ENCODE data around the gene HERC6.
"Not testable (repeated sequence)": the region's sequence is repeated elsewhere in the genome, so short reads cannot be mapped to it uniquely, and the experiment has no call there.

Gene HERC6

DNA sequence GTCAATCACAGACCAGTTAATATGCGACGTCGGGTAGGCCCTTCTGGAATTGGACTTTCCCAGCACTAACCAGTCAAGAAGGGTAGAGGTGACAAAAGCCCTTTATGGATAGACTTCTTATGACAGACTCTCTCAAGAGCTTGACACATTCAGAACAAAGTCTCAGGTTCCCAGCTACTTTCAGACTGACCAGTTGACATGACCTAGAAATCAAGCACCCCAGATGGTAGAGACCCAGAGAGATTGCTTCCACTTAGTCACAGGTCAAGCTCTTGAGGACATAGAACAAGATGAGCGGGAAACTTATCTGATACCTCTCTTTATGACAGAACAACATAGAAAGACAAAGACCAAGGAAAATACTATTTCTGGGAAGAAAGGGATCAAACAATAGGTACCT lies 21.4 kb upstream of the HERC6 start:
- H3K4me1 ChIP-seq (ENCODE audit: insufficient read depth, low read length), result no peaks in the 10 kb centered on the region
- H3K27me3 ChIP-seq (ENCODE audit: control insufficient read depth in 1 of 2, insufficient read depth in 2 of 2, low read length in 2 of 2), result no peaks in the 10 kb centered on the region
- H3K4me3 ChIP-seq (ENCODE audit: low read depth in 1 of 2, low read length in 2 of 2), result no peak overlapping the region
- no peak overlapping the region for H3K27ac ChIP-seq (ENCODE audit: low read depth, low read length)
- no peaks in the 10 kb centered on the region for H3K36me3 ChIP-seq (ENCODE audit: insufficient read depth, low read length)
- no peaks in the 10 kb centered on the region for H3K9me3 ChIP-seq (ENCODE audit: low read length)
- no peak overlapping the region for H3K9ac ChIP-seq (ENCODE audit: low read length)

DNA sequence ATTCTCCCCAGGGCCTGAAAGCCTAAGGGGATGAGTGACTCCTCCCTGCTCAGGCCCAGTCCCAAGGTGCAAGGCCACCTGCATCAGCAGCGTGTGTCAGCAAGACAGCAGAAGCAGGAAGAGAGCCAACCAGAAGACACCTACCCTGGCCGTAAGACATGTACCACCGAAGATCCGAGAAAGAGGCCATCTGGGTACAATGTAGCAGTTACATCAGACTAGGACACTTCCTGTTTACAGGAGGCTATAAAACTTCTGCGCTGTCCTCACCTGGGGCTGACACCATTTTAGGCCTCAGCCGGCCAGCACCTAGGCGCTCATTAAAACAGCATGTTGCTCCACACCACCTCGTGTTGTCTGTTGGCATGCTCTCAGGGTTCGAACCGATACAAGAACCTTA lies 19.1 kb upstream of the HERC6 start:
- Histone ChIP-seq H3K36me3 (ENCODE audit: insufficient read depth, low read length) (no peaks in the 10 kb centered on the region), H3K27me3 (ENCODE audit: control insufficient read depth in 1 of 2, insufficient read depth in 2 of 2, low read length in 2 of 2) (no peaks in the 10 kb centered on the region), H3K9ac (ENCODE audit: low read length) (no peak overlapping the region), H3K9me3 (ENCODE audit: low read length) (no peaks in the 10 kb centered on the region), H3K4me1 (ENCODE audit: insufficient read depth, low read length) (no peaks in the 10 kb centered on the region), H3K4me3 (ENCODE audit: low read depth in 1 of 2, low read length in 2 of 2) (no peak overlapping the region), H3K27ac (ENCODE audit: low read depth, low read length) (no peak overlapping the region)

DNA sequence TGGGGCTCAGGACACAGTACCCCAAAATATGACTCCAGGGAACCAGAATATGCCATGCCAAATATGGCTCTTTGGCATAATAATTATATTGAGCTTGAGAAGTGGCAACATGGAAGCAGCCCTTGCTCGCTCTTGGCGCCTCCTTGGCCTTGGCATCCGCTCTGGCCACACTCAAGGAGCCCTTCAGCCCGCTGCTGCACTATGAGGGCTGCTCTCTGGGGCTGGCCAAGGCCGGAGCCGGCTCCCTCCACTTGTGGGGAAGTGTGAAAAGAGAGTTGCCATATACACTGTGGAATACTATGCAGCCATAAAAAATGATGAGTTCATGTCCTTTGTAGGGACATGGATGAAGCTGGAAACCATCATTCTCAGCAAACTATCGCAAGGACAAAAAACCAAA lies 18.4 kb upstream of the HERC6 start:
- Histone ChIP-seq H3K4me1 (ENCODE audit: insufficient read depth, low read length) (no peaks in the 10 kb centered on the region), H3K27me3 (ENCODE audit: control insufficient read depth in 1 of 2, insufficient read depth in 2 of 2, low read length in 2 of 2) (no peaks in the 10 kb centered on the region), H3K4me3 (ENCODE audit: low read depth in 1 of 2, low read length in 2 of 2) (no peak overlapping the region)

DNA sequence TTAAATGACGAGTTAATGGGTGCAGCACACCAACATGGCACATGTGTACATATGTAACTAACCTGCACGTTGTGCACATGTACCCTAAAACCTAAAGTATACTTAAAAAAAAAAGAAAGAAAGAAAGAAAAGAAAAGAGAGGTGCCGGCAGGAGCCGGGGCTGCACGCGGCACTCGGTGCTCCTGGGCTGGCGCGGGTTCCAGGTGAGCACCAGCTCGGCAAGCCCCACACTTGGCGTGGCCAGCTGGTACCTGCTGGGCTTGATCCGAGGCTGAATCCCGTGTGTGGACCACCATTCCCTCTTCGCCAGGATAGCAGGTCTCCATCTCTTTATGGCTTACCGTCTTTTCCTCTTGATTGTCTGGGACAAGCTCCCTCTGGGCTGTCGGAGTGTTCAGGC lies 17.9 kb upstream of the HERC6 start:
- no peak overlapping the region for H3K9ac ChIP-seq (ENCODE audit: low read length)
- H3K27ac ChIP-seq (ENCODE audit: low read depth, low read length), result no peak overlapping the region
- no peak overlapping the region for H3K4me3 ChIP-seq (ENCODE audit: low read depth in 1 of 2, low read length in 2 of 2)
- no peaks in the 10 kb centered on the region for H3K4me1 ChIP-seq (ENCODE audit: insufficient read depth, low read length)
- H3K27me3 ChIP-seq (ENCODE audit: control insufficient read depth in 1 of 2, insufficient read depth in 2 of 2, low read length in 2 of 2), result no peaks in the 10 kb centered on the region
- no peaks in the 10 kb centered on the region for H3K9me3 ChIP-seq (ENCODE audit: low read length)
- no peaks in the 10 kb centered on the region for H3K36me3 ChIP-seq (ENCODE audit: insufficient read depth, low read length)

More for the DNA sequence above, 18.4 kb upstream of the HERC6 start:
- Histone ChIP-seq H3K9ac (ENCODE audit: low read length) (no peak overlapping the region), H3K27ac (ENCODE audit: low read depth, low read length) (no peak overlapping the region), H3K9me3 (ENCODE audit: low read length) (no peaks in the 10 kb centered on the region), H3K36me3 (ENCODE audit: insufficient read depth, low read length) (no peaks in the 10 kb centered on the region)

DNA sequence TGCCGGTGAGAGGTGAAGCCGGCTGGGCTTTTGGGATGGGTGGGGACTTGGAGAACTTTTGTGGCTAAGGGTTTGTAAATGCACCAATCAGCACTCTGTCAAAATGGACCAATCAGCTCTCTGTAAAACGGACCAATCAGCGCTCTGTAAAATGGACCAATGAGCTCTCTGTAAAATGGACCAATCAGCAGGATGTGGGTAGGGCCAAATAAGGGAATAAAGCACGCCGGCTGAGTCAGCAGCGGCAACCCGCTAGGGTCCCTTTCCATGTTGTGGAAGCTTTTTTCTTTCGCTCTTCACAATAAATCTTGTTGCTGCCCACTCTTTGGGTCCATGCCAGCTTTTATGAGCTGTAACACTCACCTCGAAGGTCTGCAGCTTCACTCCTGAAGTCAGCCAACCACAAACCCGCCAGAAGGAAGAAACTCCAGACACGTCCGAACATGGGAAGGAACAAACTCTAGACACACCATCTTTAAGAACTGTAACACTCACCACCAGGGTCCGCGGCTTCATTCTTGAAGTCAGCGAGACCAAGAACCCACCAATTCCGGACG lies 17.4 kb upstream of the HERC6 start:
- H3K36me3 ChIP-seq (ENCODE audit: insufficient read depth, low read length); H3K9me3 ChIP-seq (ENCODE audit: low read length); H3K9ac ChIP-seq (ENCODE audit: low read length); H3K27ac ChIP-seq (ENCODE audit: low read depth, low read length); H3K4me3 ChIP-seq (ENCODE audit: low read depth in 1 of 2, low read length in 2 of 2); H3K27me3 ChIP-seq (ENCODE audit: control insufficient read depth in 1 of 2, insufficient read depth in 2 of 2, low read length in 2 of 2); H3K4me1 ChIP-seq (ENCODE audit: insufficient read depth, low read length): not testable (repeated sequence)

DNA sequence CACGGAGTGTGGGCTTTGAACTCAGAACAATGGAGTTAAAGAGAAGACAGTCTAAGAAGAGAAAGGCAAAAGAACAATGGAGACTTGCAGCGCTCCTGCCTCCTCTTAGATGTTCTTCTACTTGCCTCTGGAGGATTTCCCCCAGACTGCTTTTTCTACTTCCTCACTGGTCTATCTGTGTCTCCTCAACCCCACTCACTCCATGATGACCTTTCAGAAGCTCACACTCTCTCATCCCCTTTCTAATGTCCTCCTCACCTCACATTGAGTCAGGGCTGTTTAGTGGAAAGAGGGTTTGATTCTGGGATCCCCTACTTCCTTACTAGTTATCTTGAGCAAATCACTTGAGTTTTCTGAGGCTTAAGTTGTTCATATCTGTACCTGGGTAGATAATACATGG lies 12.2 kb upstream of the HERC6 start:
- no peaks in the 10 kb centered on the region for H3K9me3 ChIP-seq (ENCODE audit: low read length)
- H3K36me3 ChIP-seq (ENCODE audit: insufficient read depth, low read length), result no peaks in the 10 kb centered on the region
- H3K4me3 ChIP-seq (ENCODE audit: low read depth in 1 of 2, low read length in 2 of 2), result no peak overlapping the region
- H3K27me3 ChIP-seq (ENCODE audit: control insufficient read depth in 1 of 2, insufficient read depth in 2 of 2, low read length in 2 of 2), result no peaks in the 10 kb centered on the region
- H3K4me1 ChIP-seq (ENCODE audit: insufficient read depth, low read length), result no peaks in the 10 kb centered on the region
- no peak overlapping the region for H3K9ac ChIP-seq (ENCODE audit: low read length)
- H3K27ac ChIP-seq (ENCODE audit: low read depth, low read length), result no peak overlapping the region

DNA sequence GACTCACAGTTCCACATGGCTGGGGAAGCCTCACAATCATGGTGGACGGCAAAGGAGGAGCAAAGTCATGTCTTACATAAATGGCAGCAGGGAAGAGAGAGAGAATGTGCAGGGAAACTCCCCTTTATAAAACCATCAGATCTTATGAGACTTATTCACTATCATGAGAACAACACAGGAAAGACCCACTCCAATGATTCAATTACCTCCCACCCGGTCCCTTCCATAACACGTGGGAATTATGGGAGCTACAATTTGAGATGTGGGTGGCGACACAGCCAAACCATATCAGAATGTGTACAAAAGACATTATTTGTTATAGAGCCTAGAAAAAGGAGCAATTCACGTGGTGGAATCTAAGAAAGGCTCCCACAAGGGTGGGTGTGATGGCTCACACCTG lies 10.8 kb upstream of the HERC6 start:
- H3K9ac ChIP-seq (ENCODE audit: low read length), result no peak overlapping the region
- H3K9me3 ChIP-seq (ENCODE audit: low read length), result no peaks in the 10 kb centered on the region
- H3K4me1 ChIP-seq (ENCODE audit: insufficient read depth, low read length), result no peaks in the 10 kb centered on the region
- no peak overlapping the region for H3K27ac ChIP-seq (ENCODE audit: low read depth, low read length)
- H3K36me3 ChIP-seq (ENCODE audit: insufficient read depth, low read length), result no peaks in the 10 kb centered on the region
- no peak overlapping the region for H3K4me3 ChIP-seq (ENCODE audit: low read depth in 1 of 2, low read length in 2 of 2)
- H3K27me3 ChIP-seq (ENCODE audit: control insufficient read depth in 1 of 2, insufficient read depth in 2 of 2, low read length in 2 of 2), result no peaks in the 10 kb centered on the region

DNA sequence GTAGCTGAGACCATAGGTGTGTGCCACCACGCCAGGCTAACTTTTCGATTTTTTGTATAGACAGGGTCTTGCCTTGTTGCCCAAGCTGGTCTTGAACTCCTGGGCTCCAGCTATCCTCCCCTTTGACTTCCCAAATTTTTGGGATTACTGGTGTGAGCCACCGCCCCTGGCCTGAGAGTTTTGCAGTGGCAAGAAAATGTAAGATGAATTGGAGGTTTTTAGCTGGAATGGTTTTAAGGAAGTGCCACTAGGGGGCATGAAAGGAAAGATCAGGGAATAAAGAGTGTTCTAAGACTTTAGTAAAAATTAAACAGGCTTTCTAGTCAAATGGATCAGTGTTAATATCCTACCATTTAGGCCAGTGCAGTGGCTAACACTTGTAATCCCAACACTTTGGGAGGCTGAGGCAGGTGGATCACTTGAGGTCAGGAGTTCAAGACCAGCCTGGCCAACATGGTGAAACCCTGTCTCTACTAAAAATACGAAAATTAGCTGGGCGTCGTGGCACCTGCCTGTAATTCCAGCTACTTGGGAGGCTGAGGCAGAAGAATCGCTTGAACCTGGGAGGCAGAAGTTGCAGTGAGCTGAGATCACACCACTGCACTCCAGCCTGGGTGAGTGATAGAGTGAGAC lies 9.4 kb upstream of the HERC6 start:
- H3K36me3 ChIP-seq (ENCODE audit: insufficient read depth, low read length); H3K27ac ChIP-seq (ENCODE audit: low read depth, low read length); H3K4me1 ChIP-seq (ENCODE audit: insufficient read depth, low read length); H3K9me3 ChIP-seq (ENCODE audit: low read length); H3K27me3 ChIP-seq (ENCODE audit: control insufficient read depth in 1 of 2, insufficient read depth in 2 of 2, low read length in 2 of 2); H3K9ac ChIP-seq (ENCODE audit: low read length); H3K4me3 ChIP-seq (ENCODE audit: low read depth in 1 of 2, low read length in 2 of 2): not testable (repeated sequence)

DNA sequence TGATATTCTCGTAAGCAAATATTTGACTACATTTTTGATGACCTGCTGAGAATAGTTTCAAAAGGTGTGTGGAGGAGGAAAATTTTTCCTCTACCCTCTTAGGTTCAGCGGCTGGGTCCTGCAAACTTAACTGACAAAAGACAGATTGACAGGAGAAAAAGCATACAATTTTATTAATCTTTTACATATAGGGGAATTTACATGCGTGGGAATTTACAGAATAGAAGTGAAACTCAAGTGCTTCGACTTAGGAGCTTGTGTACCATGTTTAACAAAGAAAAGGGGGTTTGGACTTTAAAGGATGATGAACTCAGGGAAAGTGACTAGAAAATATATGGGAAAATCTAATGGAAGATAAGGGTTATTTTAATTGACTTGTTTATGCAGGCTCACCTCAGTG lies 2.5 kb downstream of the HERC6 start:
- no peaks in the 10 kb centered on the region for H3K27me3 ChIP-seq (ENCODE audit: control insufficient read depth in 1 of 2, insufficient read depth in 2 of 2, low read length in 2 of 2)
- H3K9ac ChIP-seq (ENCODE audit: low read length), result no peak overlapping the region
- no peak overlapping the region for H3K4me3 ChIP-seq (ENCODE audit: low read depth in 1 of 2, low read length in 2 of 2)
- no peaks in the 10 kb centered on the region for H3K4me1 ChIP-seq (ENCODE audit: insufficient read depth, low read length)
- no peaks in the 10 kb centered on the region for H3K9me3 ChIP-seq (ENCODE audit: low read length)
- H3K36me3 ChIP-seq (ENCODE audit: insufficient read depth, low read length), result no peaks in the 10 kb centered on the region
- no peak overlapping the region for H3K27ac ChIP-seq (ENCODE audit: low read depth, low read length)

DNA sequence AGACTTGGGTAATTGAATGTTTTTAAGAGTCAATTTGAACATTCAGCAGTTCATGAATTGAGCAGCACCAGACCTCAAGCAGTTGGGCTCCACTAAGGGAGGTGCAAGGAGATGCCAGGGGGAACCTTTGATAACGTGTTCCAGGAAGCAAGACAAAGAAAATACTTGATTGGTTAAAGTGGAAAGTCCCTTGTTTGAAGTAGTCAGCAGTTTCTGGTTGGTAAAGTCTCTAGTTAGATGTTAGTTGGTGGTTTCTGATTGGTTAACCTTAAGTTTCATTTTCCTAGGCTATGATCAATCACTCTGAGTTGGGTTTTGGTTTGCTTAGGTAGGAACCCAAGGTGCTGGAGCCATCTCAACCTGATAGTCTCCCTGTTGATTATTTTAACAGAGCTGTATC lies 4.0 kb downstream of the HERC6 start:
- no peak overlapping the region for H3K9ac ChIP-seq (ENCODE audit: low read length)
- H3K27me3 ChIP-seq (ENCODE audit: control insufficient read depth in 1 of 2, insufficient read depth in 2 of 2, low read length in 2 of 2), result no peaks in the 10 kb centered on the region
- no peaks in the 10 kb centered on the region for H3K4me1 ChIP-seq (ENCODE audit: insufficient read depth, low read length)
- H3K4me3 ChIP-seq (ENCODE audit: low read depth in 1 of 2, low read length in 2 of 2), result no peak overlapping the region
- H3K9me3 ChIP-seq (ENCODE audit: low read length), result no peaks in the 10 kb centered on the region
- no peak overlapping the region for H3K27ac ChIP-seq (ENCODE audit: low read depth, low read length)
- H3K36me3 ChIP-seq (ENCODE audit: insufficient read depth, low read length), result no peaks in the 10 kb centered on the region

DNA sequence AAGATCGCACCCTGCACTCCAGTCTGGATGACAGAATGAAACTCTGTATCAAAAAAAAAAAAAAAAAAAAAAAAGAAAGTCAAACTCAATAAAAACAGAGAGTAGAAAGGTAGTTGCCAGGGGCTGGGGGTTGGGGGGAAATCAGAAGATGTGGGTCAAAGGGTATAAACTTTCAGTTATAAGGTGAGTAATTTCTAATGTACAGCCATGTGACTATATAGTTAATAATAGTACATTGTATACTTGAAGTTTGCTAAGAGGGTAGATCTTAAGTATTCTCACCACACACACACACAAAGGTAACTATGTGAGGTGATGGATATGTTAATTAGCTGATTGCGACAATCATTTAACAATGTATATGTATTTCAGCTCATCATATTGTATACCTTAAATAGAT lies 11.5 kb downstream of the HERC6 start:
- Histone ChIP-seq H3K9me3 (ENCODE audit: low read length) (no peaks in the 10 kb centered on the region), H3K4me1 (ENCODE audit: insufficient read depth, low read length) (no peaks in the 10 kb centered on the region), H3K36me3 (ENCODE audit: insufficient read depth, low read length) (no peaks in the 10 kb centered on the region), H3K4me3 (ENCODE audit: low read depth in 1 of 2, low read length in 2 of 2) (no peak overlapping the region), H3K27ac (ENCODE audit: low read depth, low read length) (no peak overlapping the region), H3K27me3 (ENCODE audit: control insufficient read depth in 1 of 2, insufficient read depth in 2 of 2, low read length in 2 of 2) (no peaks in the 10 kb centered on the region), H3K9ac (ENCODE audit: low read length) (no peak overlapping the region)

DNA sequence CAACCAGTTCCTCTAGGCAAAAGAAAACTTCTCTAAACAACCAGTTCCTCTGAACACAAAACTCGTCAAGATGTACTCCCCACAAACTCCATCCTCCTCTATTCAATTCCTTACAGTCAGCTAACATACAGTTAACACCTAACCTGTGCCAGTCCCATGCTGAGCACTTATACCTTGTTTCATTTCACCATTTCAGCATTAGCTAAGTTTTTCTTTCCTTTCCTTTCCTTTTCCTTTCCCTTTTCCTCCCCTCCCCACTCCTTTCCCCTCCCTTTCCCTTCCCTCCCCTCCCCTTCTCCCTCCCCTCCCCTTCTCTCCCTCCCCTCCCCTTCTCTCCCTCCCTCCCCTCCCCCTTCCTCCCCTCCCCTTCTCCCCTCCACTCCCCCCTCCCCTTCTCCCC lies 13.1 kb downstream of the HERC6 start:
- Histone ChIP-seq H3K27ac (ENCODE audit: low read depth, low read length) (no peak overlapping the region), H3K4me3 (ENCODE audit: low read depth in 1 of 2, low read length in 2 of 2) (no peak overlapping the region), H3K27me3 (ENCODE audit: control insufficient read depth in 1 of 2, insufficient read depth in 2 of 2, low read length in 2 of 2) (no peaks in the 10 kb centered on the region), H3K36me3 (ENCODE audit: insufficient read depth, low read length) (peaks cover 4% of the 10 kb centered on the region), H3K4me1 (ENCODE audit: insufficient read depth, low read length) (no peaks in the 10 kb centered on the region), H3K9me3 (ENCODE audit: low read length) (no peaks in the 10 kb centered on the region), H3K9ac (ENCODE audit: low read length) (no peak overlapping the region)

Measured in muscle layer of colon (tissue), 2 donors.